ENCODE data around the gene POC1A. TPM values are rescaled to one million over a fixed set of nuclear protein-coding genes. Genes with fewer than 3 reads are reported as not detected.

Gene POC1A
- total RNA-seq, 1 experiment from 2014 or later: 16.1 TPM

GRCh38 chr3:52195291-52195597 lies 41.0 kb upstream of the POC1A start:
- DNase-seq (ENCODE audit: low spot score): no peak
- Histone ChIP-seq H3K27me3 (replicated peaks; ENCODE audit: insufficient read depth, low read depth, low read length, poor library complexity) (no peaks in the 10 kb centered on the region), H3K36me3 (ENCODE audit: insufficient read depth, low read length, poor library complexity, severe bottlenecking) (peaks cover 3% of the 10 kb centered on the region), H3K9me3 (ENCODE audit: low read depth, low read length, poor library complexity, severe bottlenecking) (no peaks in the 10 kb centered on the region), H3K27ac (ENCODE audit: low read depth, low read length, poor library complexity, severe bottlenecking) (no peak overlapping the region), H3K4me3 (ENCODE audit: low read depth, low read length, poor library complexity, severe bottlenecking) (no peak overlapping the region), H3K4me1 (ENCODE audit: insufficient read depth, low read length, poor library complexity, severe bottlenecking) (no peaks in the 10 kb centered on the region)
- TF ChIP-seq CTCF (conservative IDR thresholded peaks at IDR 0.05; ENCODE audit: low read depth, low read length) (no peak), EZH2 (IDR thresholded peaks at IDR 0.05; ENCODE audit: borderline replicate concordance, low read depth, low read length, poor library complexity, severe bottlenecking) (no peak)
- POLR2A ChIA-PET (ENCODE audit: low non-redundant PET): no interaction called here
- no TSS peak for BruUV-seq (replicated peaks)
- CTCF ChIA-PET: no interaction called here
- intact Hi-C loops (cut with micrococcal nuclease; ENCODE audit: unreplicated experiment): no loop called here

GRCh38 chr3:52194485-52195290 lies 40.5 kb upstream of the POC1A start:
- TF ChIP-seq CTCF (conservative IDR thresholded peaks at IDR 0.05; ENCODE audit: low read depth, low read length): no peak
- TF ChIP-seq EZH2 (IDR thresholded peaks at IDR 0.05; ENCODE audit: borderline replicate concordance, low read depth, low read length, poor library complexity, severe bottlenecking): no peak
- ChIA-PET POLR2A (ENCODE audit: low non-redundant PET) (no interaction called here), CTCF (no interaction called here)
- H3K36me3 ChIP-seq (ENCODE audit: insufficient read depth, low read length, poor library complexity, severe bottlenecking): no peaks in the 10 kb centered on the region
- no peaks in the 10 kb centered on the region for H3K27me3 ChIP-seq (replicated peaks; ENCODE audit: insufficient read depth, low read depth, low read length, poor library complexity)
- intact Hi-C loops (cut with micrococcal nuclease; ENCODE audit: unreplicated experiment): no loop called here
- H3K9me3 ChIP-seq (ENCODE audit: low read depth, low read length, poor library complexity, severe bottlenecking): no peaks in the 10 kb centered on the region
- H3K27ac ChIP-seq (ENCODE audit: low read depth, low read length, poor library complexity, severe bottlenecking): no peak overlapping the region
- H3K4me3 ChIP-seq (ENCODE audit: low read depth, low read length, poor library complexity, severe bottlenecking): no peak overlapping the region
- no TSS peak for BruUV-seq (replicated peaks)
- no peak for DNase-seq (ENCODE audit: low spot score)
- H3K4me1 ChIP-seq (ENCODE audit: insufficient read depth, low read length, poor library complexity, severe bottlenecking): no peaks in the 10 kb centered on the region

- Histone ChIP-seq H3K4me1 (ENCODE audit: insufficient read depth, low read length, poor library complexity, severe bottlenecking) (no peaks in the 10 kb centered on the region), H3K27ac (ENCODE audit: low read depth, low read length, poor library complexity, severe bottlenecking) (no peak overlapping the region), H3K9me3 (ENCODE audit: low read depth, low read length, poor library complexity, severe bottlenecking) (no peaks in the 10 kb centered on the region), H3K36me3 (ENCODE audit: insufficient read depth, low read length, poor library complexity, severe bottlenecking) (no peaks in the 10 kb centered on the region), H3K27me3 (replicated peaks; ENCODE audit: insufficient read depth, low read depth, low read length, poor library complexity) (no peaks in the 10 kb centered on the region), H3K4me3 (ENCODE audit: low read depth, low read length, poor library complexity, severe bottlenecking) (no peak overlapping the region)
- BruUV-seq (replicated peaks): no TSS peak
- POLR2A ChIA-PET (ENCODE audit: low non-redundant PET): no interaction called here
- DNase-seq (ENCODE audit: low spot score): no peak
- intact Hi-C loops (cut with micrococcal nuclease; ENCODE audit: unreplicated experiment): no loop called here
- CTCF ChIA-PET: no interaction called here
- TF ChIP-seq EZH2 (IDR thresholded peaks at IDR 0.05; ENCODE audit: borderline replicate concordance, low read depth, low read length, poor library complexity, severe bottlenecking) (no peak), CTCF (conservative IDR thresholded peaks at IDR 0.05; ENCODE audit: low read depth, low read length) (no peak)
Measured at GRCh38 chr3:52193065-52193464, 38.8 kb upstream of the POC1A start.

Data from A673 (cell line).